GM21367 (cell line): ENCODE measurements around the gene BABAM1.

Experiments used
- ATAC-seq: cut with Tn5 transposase; IDR thresholded peaks from one replicate; pipeline ENCODE4 v1.9.1; 2021; ENCODE audit not compliant: unreplicated experiment

Gene BABAM1

GRCh38 chr19:17321655-17322489, 54.6 kb downstream of the BABAM1 start:
- ATAC-seq, result no peak

- ATAC-seq, result no peak
Observed at GRCh38 chr19:17322854-17323253, 55.6 kb downstream of the BABAM1 start.

- no peak for ATAC-seq
Observed at GRCh38 chr19:17323300-17323963, 56.2 kb downstream of the BABAM1 start.

- ATAC-seq, result no peak
Observed at GRCh38 chr19:17323964-17324332, 56.7 kb downstream of the BABAM1 start.

- ATAC-seq, result no peak
Observed at GRCh38 chr19:17324357-17325114, 57.3 kb downstream of the BABAM1 start.

- ATAC-seq, result no peak
Observed at GRCh38 chr19:17325133-17325532, 57.9 kb downstream of the BABAM1 start.

- ATAC-seq, result no peak
Observed at GRCh38 chr19:17325881-17326594, 58.8 kb downstream of the BABAM1 start.

GRCh38 chr19:17326595-17326966, 59.3 kb downstream of the BABAM1 start:
- ATAC-seq, result no peak

GRCh38 chr19:17327068-17327653, 59.9 kb downstream of the BABAM1 start:
- no peak for ATAC-seq

GRCh38 chr19:17327654-17328516, 60.6 kb downstream of the BABAM1 start:
- no peak for ATAC-seq
